Activated naive CD4-positive, alpha-beta T cell treated with anti-CD3 and anti-CD28 coated beads for 36 hours (primary cell): ENCODE measurements around the gene PTPN23. TPM values are rescaled to one million over a fixed set of nuclear protein-coding genes. Genes with fewer than 3 reads are reported as not detected.

ENCODE experiments used
- CTCF ChIA-PET: fragments of 350-600 bp; sonication (Branson Sonifier 250); formaldehyde crosslinking; loops from one replicate; lab custom pipeline; 2021; ENCODE audit warnings: antibody characterized with exemption; lab: Charles Lee
- DNase-seq: peaks from one replicate; pipeline ENCODE4 v3.0.0-alpha.2; 2020
- H3K27ac Mint-ChIP-seq: one replicate; pipeline ENCODE4 v1.8.0; 2021; ENCODE audit warnings: mild to moderate bottlenecking, mixed read lengths
- H3K27me3 Mint-ChIP-seq: one replicate; pipeline ENCODE4 v1.8.0; 2021; ENCODE audit warnings: low read depth, mixed read lengths
- H3K36me3 Mint-ChIP-seq: one replicate; pipeline ENCODE4 v1.8.0; 2021; ENCODE audit warnings: low read depth, mixed read lengths
- H3K4me1 Mint-ChIP-seq: one replicate; pipeline ENCODE4 v1.8.0; 2021; ENCODE audit warnings: low read depth, mixed read lengths
- H3K4me3 Mint-ChIP-seq: one replicate; pipeline ENCODE4 v1.8.0; 2021; ENCODE audit warnings: mild to moderate bottlenecking, moderate library complexity, mixed read lengths
- H3K9me3 Mint-ChIP-seq: one replicate; pipeline ENCODE4 v1.8.0; 2021; ENCODE audit warnings: mixed read lengths
- intact Hi-C: fragments of 100-400 bp; cut with micrococcal nuclease; formaldehyde crosslinking; loops from one replicate; pipeline ENCODE4 v1.15.1; 2023
- total RNA-seq, 2 experiments: library from RNA; stranded (reverse); gene quantifications; one replicate each; pipeline ENCODE4 v1.2.3, GENCODE V29; 2021

Gene PTPN23
- total RNA-seq, 2 experiments from 2014 or later, result 18.7 to 21.6 TPM

DNA sequence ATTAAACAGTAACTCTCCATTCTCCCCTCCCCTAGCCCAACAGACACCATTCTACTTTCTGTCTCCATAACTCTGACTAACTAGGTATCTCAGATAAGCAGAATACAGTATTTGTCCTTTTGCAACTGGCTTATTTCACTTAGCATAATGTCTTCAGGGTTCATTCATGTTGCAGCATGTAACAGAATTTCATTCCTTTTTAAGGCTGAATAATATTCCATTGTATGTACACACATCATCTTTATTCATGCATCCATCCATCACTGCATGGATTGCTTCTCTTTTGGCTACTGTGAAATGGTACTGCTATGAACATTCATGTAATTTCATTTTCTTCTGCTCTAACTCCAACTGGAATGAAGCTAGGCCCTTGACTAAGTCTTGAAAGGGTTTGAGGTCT, 2.0 kb upstream of the PTPN23 start:
- H3K36me3 Mint-ChIP-seq, result peaks cover 11% of the 10 kb centered on the region
- H3K27me3 Mint-ChIP-seq, result no peaks in the 10 kb centered on the region
- CTCF ChIA-PET, result interaction anchor here (0.6 to 1.0 kb wide), 3 partner anchors 42 to 142 kb away, joined by 3 to 4 read pairs (median 3); no protein-coding TSS in a partner anchor
- no peak overlapping the region for H3K4me3 Mint-ChIP-seq
- intact Hi-C loops, result no loop called here
- no peak overlapping the region for H3K27ac Mint-ChIP-seq
- peaks cover 33% of the 10 kb centered on the region for H3K4me1 Mint-ChIP-seq
- H3K9me3 Mint-ChIP-seq, result no peaks in the 10 kb centered on the region
- DNase-seq, result no peak

DNA sequence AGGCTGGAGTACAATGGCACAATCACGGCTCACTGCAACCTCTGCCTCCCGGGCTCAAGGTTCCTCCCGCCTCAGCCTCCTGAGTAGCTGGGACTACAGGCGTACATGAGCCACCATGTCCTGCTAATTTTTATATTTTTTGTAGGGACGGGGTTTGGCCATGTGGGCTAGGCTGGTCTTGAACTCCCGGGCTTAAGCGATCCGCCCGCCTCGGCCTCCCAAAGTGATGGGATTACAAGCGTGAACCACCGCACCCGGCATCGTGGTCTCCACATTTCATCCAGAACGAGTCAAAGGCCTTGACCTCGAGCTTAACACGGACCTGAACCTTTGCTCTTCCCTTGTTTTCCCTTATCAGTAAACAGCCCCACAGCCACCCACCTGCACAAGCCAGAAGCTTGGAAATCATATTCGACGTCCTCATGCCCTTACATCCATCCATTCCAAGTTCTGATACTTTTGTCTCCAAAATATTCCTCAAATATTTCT, 1.4 kb upstream of the PTPN23 start:
- peaks cover 11% of the 10 kb centered on the region for H3K36me3 Mint-ChIP-seq
- no peaks in the 10 kb centered on the region for H3K27me3 Mint-ChIP-seq
- CTCF ChIA-PET, result interaction anchor here (0.6 to 1.1 kb wide), 5 partner anchors 40 to 459 kb away, joined by 3 read pairs; no protein-coding TSS in a partner anchor
- no peak for DNase-seq
- intact Hi-C loops, result no loop called here
- H3K27ac Mint-ChIP-seq, result peak overlapping the region; percentile 98
- H3K4me1 Mint-ChIP-seq, result peaks cover 33% of the 10 kb centered on the region
- peak overlapping the region; percentile 100 for H3K4me3 Mint-ChIP-seq
- no peaks in the 10 kb centered on the region for H3K9me3 Mint-ChIP-seq

DNA sequence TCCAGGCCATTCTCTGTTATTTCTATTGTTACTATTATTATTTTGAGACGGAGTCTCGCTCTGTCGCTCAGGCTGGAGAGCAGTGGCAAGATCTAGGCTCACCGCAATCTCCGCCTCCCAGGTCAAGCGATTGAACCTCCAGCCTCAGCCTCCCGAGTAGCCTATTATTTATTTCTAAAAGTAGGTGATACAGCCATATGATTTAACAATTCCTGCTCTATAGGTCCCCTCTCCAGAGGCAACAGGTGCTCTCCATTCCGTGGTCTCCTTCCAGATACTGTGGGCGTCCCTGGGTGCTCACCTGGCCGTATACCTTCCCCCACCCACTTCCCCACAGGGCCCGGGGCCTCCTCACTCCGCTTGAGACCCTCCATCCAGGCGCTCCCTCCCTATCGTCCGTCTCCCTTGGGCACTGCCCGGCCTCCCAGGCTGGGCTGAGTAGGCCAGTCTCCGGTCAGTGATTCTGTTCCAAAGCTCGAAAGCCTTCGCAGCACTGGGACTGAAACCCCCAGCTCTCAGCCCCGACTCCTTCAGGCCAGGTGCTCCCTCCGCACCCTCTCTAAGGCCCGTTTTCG, 708 bp upstream of the PTPN23 start:
- Mint-ChIP-seq H3K4me1 (peaks cover 35% of the 10 kb centered on the region), H3K27ac (peak overlapping the region; percentile 98), H3K9me3 (no peaks in the 10 kb centered on the region), H3K36me3 (peaks cover 11% of the 10 kb centered on the region), H3K27me3 (no peaks in the 10 kb centered on the region), H3K4me3 (peak overlapping the region; percentile 100)
- DNase-seq, result no peak
- CTCF ChIA-PET, result interaction anchor here (0.9 to 1.2 kb wide), 5 partner anchors 10 to 684 kb away, joined by 3 to 6 read pairs (median 3); no protein-coding TSS in a partner anchor
- intact Hi-C loops, result loop anchor here (1.0 to 5.0 kb wide), 7 partner anchors 41 to 422 kb away; partner anchors contain the start of genes KIF9, KLHL18, NBEAL2 and SETD2

DNA sequence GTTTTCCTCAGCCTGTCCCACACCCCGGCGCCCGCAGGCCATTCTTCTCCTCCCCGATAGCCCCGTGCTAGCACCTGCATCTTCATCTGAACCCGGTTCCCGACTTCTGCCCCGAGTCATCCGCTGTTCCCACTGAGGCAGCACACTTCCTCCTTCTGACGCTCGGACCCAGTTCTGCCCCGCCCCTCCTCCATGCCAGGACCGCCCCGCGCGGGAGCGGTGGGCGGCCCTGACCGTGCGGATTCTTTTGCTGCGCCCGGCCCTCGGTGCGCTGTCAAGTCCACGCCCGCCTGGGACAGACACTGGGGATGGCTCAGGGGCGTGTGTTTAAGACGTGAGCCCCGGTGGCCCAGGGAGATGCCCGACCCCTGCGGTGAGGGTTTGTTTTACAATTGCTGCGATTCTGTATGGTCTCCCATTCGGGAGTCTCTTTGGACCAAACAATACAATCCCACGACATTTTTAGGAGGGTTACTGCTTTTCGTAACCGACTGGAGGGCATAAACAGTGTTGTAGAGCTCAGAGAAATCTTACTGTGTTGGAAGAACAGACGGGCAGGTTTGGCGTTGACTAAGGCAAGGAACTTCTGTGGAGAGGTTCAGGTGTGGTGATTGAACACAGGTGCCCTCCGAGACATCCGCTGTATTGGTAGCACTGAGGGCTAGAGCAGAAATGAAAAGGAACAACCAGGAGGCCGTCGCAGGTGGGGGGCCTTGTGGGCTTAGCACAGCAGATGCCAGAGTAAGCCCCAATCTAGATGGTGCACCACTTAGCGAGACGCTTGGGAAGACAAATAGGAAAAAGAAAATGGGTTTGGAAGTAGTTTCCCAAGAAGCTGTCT, 716 bp downstream of the PTPN23 start:
- intact Hi-C loops, result loop anchor here (2.0 to 5.0 kb wide), 2 partner anchors 364 to 403 kb away; partner anchors contain the start of gene NBEAL2
- H3K9me3 Mint-ChIP-seq, result no peaks in the 10 kb centered on the region

DNA sequence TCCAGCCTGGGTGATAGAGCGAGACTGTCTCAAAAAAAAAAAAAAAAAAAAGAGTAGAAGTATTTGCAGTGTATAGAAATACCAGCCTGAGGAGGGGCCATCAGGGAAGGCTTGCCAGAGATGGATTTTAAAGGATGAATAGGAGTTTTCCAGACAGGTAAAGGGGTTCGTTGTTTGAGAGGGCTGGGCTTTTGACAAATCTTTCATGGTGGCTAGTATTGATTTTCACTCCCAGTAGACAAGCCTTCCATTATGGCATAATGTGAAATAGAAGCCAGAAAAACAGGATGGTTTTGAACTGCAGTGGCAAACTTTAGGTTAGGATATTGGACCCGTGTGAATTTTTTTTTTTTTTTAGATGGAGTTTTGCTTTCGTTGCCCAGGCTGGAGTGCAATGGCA, 3.6 kb downstream of the PTPN23 start:
- no peak overlapping the region for H3K27ac Mint-ChIP-seq
- peaks cover 11% of the 10 kb centered on the region for H3K36me3 Mint-ChIP-seq
- CTCF ChIA-PET, result no interaction called here
- peaks cover 38% of the 10 kb centered on the region for H3K4me1 Mint-ChIP-seq
- intact Hi-C loops, result loop anchor here (5.0 kb wide), 1 partner anchor 367 kb away; no protein-coding TSS in a partner anchor
- H3K27me3 Mint-ChIP-seq, result no peaks in the 10 kb centered on the region
- H3K9me3 Mint-ChIP-seq, result no peaks in the 10 kb centered on the region
- DNase-seq, result no peak
- no peak overlapping the region for H3K4me3 Mint-ChIP-seq

More for the DNA sequence above, 716 bp downstream of the PTPN23 start:
- peak; percentile 75 for DNase-seq
- Mint-ChIP-seq H3K4me1 (peaks cover 43% of the 10 kb centered on the region), H3K27ac (peak overlapping the region; percentile 98), H3K4me3 (peak overlapping the region; percentile 100), H3K36me3 (peaks cover 11% of the 10 kb centered on the region), H3K27me3 (no peaks in the 10 kb centered on the region)
- CTCF ChIA-PET, result interaction anchor here (0.9 to 1.1 kb wide), 2 partner anchors 16 to 685 kb away, joined by 3 read pairs; no protein-coding TSS in a partner anchor

DNA sequence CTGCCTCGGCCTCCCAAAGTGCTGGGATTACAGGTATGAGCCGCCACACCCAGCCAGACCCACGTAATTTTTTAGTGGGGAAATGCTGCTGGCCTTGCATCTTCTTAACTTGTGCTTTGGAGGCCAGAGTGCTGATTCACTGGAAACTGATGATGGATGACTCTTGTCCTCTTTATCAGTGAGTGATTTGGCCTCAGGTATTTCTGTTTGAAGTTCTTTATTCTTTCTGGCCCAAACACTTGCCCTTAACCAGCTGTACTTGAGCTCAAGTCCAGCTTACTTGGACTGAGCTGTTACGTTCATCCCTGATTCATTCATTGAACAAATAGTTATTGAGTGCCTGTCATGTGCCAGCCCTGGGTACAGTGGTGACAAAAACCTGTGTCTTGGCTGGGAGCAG, 4.2 kb downstream of the PTPN23 start:
- Mint-ChIP-seq H3K9me3 (no peaks in the 10 kb centered on the region), H3K4me3 (no peak overlapping the region), H3K27ac (no peak overlapping the region), H3K27me3 (no peaks in the 10 kb centered on the region), H3K4me1 (peaks cover 33% of the 10 kb centered on the region), H3K36me3 (peaks cover 9% of the 10 kb centered on the region)
- DNase-seq, result no peak
- CTCF ChIA-PET, result no interaction called here
- intact Hi-C loops, result no loop called here

DNA sequence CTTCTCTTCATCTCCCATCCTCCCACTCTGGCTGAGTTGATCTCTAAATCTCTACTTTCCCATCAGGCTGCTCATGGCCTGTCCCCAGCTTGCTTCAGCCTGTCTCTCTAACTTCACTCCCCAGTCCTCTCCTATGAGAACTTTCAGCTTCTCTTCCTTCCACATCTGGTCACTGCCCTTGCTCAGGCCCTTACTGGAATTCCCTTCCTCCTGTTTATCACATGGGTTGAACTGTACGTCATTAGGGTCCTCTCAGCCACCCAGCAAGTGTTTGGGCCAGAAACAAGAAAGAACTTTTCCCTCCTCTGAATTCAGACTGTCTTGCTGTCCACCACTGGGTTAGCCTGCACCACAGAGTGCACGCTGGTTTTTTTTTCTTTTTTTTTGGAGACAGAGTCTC, 5.0 kb downstream of the PTPN23 start:
- Mint-ChIP-seq H3K4me1 (peaks cover 31% of the 10 kb centered on the region), H3K4me3 (no peak overlapping the region), H3K27ac (no peak overlapping the region), H3K27me3 (no peaks in the 10 kb centered on the region), H3K9me3 (no peaks in the 10 kb centered on the region), H3K36me3 (peaks cover 7% of the 10 kb centered on the region)
- CTCF ChIA-PET, result no interaction called here
- DNase-seq, result no peak
- intact Hi-C loops, result no loop called here

DNA sequence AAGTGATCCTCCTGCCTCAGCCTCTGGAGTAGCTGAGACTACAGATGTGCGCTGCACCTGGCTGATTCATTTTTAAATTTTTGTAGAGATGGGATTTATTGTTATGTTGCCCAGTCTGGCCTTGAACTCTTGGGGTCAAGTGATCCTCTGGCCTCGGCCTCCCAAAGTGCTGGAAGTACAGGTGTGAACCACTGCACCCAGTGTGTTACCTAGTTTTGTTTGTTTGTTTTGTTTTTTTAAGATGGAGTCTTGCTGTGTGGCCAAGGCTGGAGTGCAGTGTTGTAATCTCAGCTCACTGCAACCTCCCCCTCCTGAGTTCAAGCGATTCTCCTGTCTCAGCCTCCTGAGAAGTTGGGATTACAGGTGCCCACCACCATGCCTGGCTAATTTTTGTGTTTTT, 12.1 kb downstream of the PTPN23 start:
- H3K27me3 Mint-ChIP-seq, result no peaks in the 10 kb centered on the region
- CTCF ChIA-PET, result interaction anchor here (0.7 to 2.2 kb wide), 3 partner anchors 9 to 171 kb away, joined by 3 to 10 read pairs (median 3); no protein-coding TSS in a partner anchor
- intact Hi-C loops, result no loop called here
- H3K4me3 Mint-ChIP-seq, result no peak overlapping the region
- peaks cover 33% of the 10 kb centered on the region for H3K4me1 Mint-ChIP-seq
- H3K27ac Mint-ChIP-seq, result no peak overlapping the region
- no peak for DNase-seq
- H3K36me3 Mint-ChIP-seq, result peaks cover 3% of the 10 kb centered on the region
- H3K9me3 Mint-ChIP-seq, result no peaks in the 10 kb centered on the region

DNA sequence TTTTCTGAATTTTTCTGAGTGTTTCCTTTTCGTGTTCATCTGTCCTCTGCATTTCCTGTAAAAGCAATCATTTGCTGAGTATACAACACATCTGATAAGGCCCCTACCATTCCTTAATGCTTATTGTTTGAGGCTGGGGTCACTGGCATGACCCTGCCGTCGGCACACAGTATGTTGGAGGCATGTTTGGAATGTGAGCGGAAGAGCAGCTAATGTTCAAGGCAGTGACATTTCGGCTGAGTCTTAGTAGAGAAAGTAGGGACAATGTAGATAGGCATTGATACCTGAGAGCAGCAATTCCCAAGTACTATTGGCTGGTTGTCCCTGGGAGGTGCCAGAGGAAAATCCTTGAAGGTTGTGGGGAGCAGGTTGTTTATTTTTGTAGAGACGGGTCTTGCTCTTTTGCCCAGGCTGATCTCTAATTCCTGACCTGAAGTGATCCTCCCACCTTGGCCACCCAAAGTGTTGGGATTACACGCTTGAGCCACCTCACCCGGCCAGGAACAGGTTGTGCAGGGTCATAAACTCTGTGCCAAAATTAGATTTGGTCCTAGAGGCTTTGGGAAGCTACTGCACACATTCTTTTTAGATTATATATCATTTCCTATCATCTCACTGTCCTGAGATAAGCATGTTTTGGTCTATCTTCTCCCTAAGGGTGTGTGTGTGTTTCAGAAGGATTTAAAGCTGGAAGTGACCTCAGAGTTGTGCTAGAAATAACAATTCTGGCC, 13.5 kb downstream of the PTPN23 start:
- Mint-ChIP-seq H3K27me3 (no peaks in the 10 kb centered on the region), H3K36me3 (peaks cover 4% of the 10 kb centered on the region), H3K4me3 (no peak overlapping the region), H3K9me3 (no peaks in the 10 kb centered on the region), H3K4me1 (peaks cover 33% of the 10 kb centered on the region), H3K27ac (peak overlapping the region; percentile 28)
- CTCF ChIA-PET, result interaction anchor here (0.6 kb wide), 1 partner anchor 29 kb away, joined by 3 read pairs; no protein-coding TSS in a partner anchor
- intact Hi-C loops, result no loop called here
- no peak for DNase-seq

DNA sequence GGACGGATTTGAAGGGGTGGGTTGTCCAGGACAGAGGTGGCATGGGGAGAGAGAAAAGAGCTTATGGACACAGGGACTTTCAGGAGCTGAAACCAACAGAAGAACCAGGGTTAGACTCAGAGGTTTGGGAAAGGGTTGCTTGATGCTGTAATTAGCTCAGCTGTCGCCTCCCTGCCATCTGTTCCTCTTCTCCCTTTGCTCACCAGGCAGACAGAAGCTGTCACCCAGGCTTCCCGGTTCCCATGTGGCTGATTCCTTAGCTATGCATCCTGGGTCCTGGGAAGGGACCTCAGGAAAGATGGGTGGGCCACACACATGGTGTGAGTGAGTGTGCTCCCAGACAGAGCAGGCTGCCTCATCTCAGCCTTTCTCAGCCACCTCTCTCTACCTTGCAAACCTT, 14.1 kb downstream of the PTPN23 start:
- intact Hi-C loops, result no loop called here
- CTCF ChIA-PET, result interaction anchor here (1.0 kb wide), 1 partner anchor 24 kb away, joined by 3 read pairs; no protein-coding TSS in a partner anchor
- Mint-ChIP-seq H3K36me3 (peaks cover 4% of the 10 kb centered on the region), H3K27me3 (no peaks in the 10 kb centered on the region), H3K4me1 (peaks cover 33% of the 10 kb centered on the region), H3K9me3 (no peaks in the 10 kb centered on the region), H3K4me3 (no peak overlapping the region), H3K27ac (peak overlapping the region; percentile 28)
- DNase-seq, result no peak

DNA sequence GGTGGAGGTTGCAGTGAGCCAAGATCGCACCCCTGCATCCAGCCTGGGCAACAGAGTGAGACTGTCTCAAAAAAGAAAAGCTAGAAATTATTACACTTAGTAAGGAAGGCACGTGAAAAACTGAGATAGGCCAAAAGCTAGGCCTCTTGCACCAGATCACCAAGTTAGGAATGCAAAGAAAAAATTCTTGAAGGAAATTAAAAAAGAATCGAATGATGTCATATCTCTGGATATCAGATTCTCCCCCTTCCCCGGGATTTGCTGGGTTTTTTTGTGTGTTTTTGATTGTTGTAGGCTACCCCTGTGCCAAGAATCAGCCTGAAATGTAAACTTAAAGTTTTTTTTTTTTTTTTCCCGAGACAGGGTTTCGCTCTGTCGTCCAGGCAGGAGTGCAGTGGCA, 17.4 kb downstream of the PTPN23 start:
- Mint-ChIP-seq H3K4me3 (no peak overlapping the region), H3K27me3 (no peaks in the 10 kb centered on the region), H3K27ac (no peak overlapping the region), H3K36me3 (peaks cover 4% of the 10 kb centered on the region), H3K4me1 (peaks cover 27% of the 10 kb centered on the region), H3K9me3 (no peaks in the 10 kb centered on the region)
- CTCF ChIA-PET, result interaction anchor here (1.3 kb wide), 1 partner anchor 15 kb away, joined by 3 read pairs; no protein-coding TSS in a partner anchor
- intact Hi-C loops, result no loop called here
- no peak for DNase-seq
